ENCODE measurements around the gene SHB.

The SHB gene

DNA sequence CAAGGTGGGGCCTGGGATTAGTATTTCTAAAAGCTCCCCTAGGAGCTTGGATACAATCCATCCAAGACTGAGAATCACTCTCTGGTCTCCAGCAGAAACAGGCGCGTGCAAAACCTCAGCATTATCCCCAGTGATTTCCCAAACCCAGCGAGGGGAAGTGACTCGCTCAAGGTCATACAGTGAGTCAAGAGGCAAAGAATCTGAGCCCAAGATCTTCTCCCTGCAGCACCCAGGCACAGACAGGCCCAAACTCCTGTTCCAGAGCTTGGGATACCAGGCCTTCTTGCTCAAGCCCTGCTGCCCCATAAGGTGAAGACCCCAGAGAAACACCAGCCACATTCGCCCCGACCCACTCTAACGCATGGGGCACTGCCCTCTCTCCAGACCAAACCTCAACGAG is 33.2 kb downstream of the SHB start:
- Histone ChIP-seq H3K4me3 (ENCODE audit: low read depth, low read length) (no peak overlapping the region), H3K79me2 (peaks cover 13% of the 10 kb centered on the region), H3K36me3 (ENCODE audit: control insufficient read depth, insufficient read depth, low read length) (no peaks in the 10 kb centered on the region), H3K27ac (no peak overlapping the region), H3K9ac (no peak overlapping the region), H2AFZ (no peak overlapping the region), H3K4me1 (peaks cover 16% of the 10 kb centered on the region), H3K27me3 (ENCODE audit: control insufficient read depth, insufficient read depth, low read length) (no peaks in the 10 kb centered on the region), H3K4me2 (ENCODE audit: low read length) (no peak overlapping the region), H3K9me3 (ENCODE audit: control insufficient read depth, low read length) (no peaks in the 10 kb centered on the region)
- TF ChIP-seq CTCF (IDR thresholded peaks at IDR 0.05) = no peak

DNA sequence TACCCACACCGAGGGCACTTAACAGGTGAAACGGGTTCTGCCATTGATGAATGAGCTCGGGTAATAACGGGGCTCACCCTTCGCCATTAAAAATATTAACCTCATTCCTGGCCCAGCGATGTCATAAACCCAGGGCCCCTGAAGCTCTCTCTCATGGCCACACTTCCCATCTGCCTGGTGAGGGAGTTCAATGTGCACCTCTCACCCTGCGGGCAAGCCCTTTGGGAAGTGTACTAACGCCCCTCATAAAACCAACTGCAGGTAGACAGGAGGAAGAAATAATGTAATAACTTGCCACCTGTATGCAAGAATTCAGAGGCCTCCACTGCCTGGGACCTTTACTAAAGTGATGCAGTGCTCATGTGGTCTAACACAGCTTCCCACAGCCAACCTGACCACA is 35.1 kb downstream of the SHB start:
- Histone ChIP-seq H3K4me3 (ENCODE audit: low read depth, low read length) (no peak overlapping the region), H3K4me2 (ENCODE audit: low read length) (no peak overlapping the region), H3K9me3 (ENCODE audit: control insufficient read depth, low read length) (no peaks in the 10 kb centered on the region), H3K9ac (no peak overlapping the region), H3K36me3 (ENCODE audit: control insufficient read depth, insufficient read depth, low read length) (no peaks in the 10 kb centered on the region), H3K4me1 (peaks cover 12% of the 10 kb centered on the region), H3K27me3 (ENCODE audit: control insufficient read depth, insufficient read depth, low read length) (no peaks in the 10 kb centered on the region), H2AFZ (no peak overlapping the region), H3K27ac (no peak overlapping the region), H3K79me2 (peaks cover 16% of the 10 kb centered on the region)
- TF ChIP-seq CTCF (IDR thresholded peaks at IDR 0.05) = no peak

DNA sequence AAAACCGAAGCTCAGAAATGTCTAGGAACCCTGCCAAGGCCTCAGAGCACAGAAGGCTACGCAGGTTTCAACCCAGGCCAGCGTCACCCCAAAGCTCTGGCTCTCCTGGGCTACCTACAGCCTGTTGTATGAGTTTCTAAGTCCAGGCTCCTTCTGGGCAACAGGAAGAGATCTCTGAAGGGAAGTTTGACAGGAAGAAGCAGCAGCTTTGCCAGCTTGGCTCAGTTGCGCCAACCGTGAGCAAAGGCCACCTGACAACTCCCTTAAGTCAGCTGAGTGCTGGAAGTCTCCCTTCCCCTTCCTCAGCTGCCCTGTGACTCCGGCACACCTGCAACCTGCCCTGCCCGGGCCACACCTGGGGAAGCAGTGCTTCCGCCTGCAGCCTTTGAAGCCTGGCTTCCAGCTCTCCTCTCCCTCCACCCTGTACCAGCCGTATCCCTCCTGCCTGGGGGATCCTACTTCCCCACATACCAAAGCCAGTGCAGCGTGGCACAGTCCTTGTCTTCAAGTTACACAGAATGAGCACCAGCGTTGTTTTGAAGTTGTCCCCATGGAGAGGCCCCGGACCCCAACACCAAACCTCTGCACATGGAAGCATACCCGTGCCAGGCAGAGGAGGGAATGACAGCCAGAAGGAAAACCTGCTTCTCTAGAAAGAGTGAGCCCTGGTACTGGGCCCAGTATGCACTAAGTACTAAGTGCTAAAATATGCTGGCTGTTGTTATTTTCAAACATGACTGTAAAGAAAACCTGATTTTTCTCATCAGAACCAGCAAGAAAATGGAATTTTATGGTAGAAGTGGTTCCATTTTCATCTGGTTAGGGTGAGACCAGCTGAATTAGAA is 36.5 kb downstream of the SHB start:
- no peak overlapping the region for H3K4me2 ChIP-seq (ENCODE audit: low read length)
- H3K4me3 ChIP-seq (ENCODE audit: low read depth, low read length) = no peak overlapping the region
- H3K27ac ChIP-seq = peak overlapping the region; percentile 24
- no peaks in the 10 kb centered on the region for H3K27me3 ChIP-seq (ENCODE audit: control insufficient read depth, insufficient read depth, low read length)
- H3K9ac ChIP-seq = no peak overlapping the region
- no peak overlapping the region for H2AFZ ChIP-seq
- peaks cover 14% of the 10 kb centered on the region for H3K79me2 ChIP-seq
- H3K36me3 ChIP-seq (ENCODE audit: control insufficient read depth, insufficient read depth, low read length) = no peaks in the 10 kb centered on the region
- TF ChIP-seq CTCF (IDR thresholded peaks at IDR 0.05) = no peak
- H3K4me1 ChIP-seq = peaks cover 8% of the 10 kb centered on the region
- H3K9me3 ChIP-seq (ENCODE audit: control insufficient read depth, low read length) = no peaks in the 10 kb centered on the region

DNA sequence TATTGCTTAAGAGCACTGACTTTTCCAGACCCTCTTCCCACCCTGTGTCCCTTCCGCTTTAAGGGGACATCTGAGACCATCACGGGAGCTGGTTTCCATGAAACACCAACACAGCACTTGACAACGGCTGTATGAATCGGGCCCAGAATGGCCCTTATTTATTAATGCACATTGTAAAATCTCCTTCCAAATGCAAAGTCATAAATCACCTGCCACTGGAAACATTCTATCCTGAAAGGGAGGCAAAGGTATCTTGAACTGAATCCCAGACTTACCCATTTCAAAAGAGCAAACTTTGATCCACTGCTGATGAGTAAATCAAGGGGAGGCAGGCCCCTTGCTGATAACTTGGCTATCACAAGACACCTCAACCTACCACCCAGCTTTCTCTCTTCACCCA is 37.4 kb downstream of the SHB start:
- Histone ChIP-seq H3K27me3 (ENCODE audit: control insufficient read depth, insufficient read depth, low read length) (no peaks in the 10 kb centered on the region), H3K36me3 (ENCODE audit: control insufficient read depth, insufficient read depth, low read length) (no peaks in the 10 kb centered on the region), H3K4me1 (peaks cover 8% of the 10 kb centered on the region), H3K4me2 (ENCODE audit: low read length) (no peak overlapping the region), H3K27ac (no peak overlapping the region), H3K9ac (no peak overlapping the region), H3K79me2 (peaks cover 15% of the 10 kb centered on the region), H3K4me3 (ENCODE audit: low read depth, low read length) (no peak overlapping the region), H3K9me3 (ENCODE audit: control insufficient read depth, low read length) (no peaks in the 10 kb centered on the region), H2AFZ (no peak overlapping the region)
- TF ChIP-seq CTCF (IDR thresholded peaks at IDR 0.05) = no peak

DNA sequence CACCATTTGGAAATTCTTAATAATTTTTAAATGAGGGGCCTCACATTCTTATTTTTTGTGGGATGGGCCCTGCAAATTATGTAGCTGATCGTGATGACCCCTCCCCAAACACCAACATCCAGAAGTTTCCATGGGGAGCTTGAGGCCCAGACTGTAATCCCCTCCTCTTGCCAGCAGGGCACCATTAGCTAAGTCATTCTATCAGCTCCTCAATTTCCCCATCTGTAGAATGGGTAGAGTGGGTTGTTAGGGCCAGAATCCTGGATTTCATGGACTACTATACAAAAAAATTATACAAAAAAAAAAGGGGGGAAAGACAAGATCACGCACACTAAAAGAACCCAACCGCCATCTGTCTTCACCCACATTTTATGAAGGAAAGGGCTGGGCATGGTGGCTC is 38.4 kb downstream of the SHB start:
- Histone ChIP-seq H3K9ac (no peak overlapping the region), H3K9me3 (ENCODE audit: control insufficient read depth, low read length) (no peaks in the 10 kb centered on the region), H3K27ac (no peak overlapping the region), H3K4me3 (ENCODE audit: low read depth, low read length) (no peak overlapping the region), H2AFZ (no peak overlapping the region), H3K27me3 (ENCODE audit: control insufficient read depth, insufficient read depth, low read length) (no peaks in the 10 kb centered on the region), H3K36me3 (ENCODE audit: control insufficient read depth, insufficient read depth, low read length) (no peaks in the 10 kb centered on the region), H3K4me1 (peaks cover 8% of the 10 kb centered on the region), H3K4me2 (ENCODE audit: low read length) (no peak overlapping the region), H3K79me2 (peaks cover 16% of the 10 kb centered on the region)
- TF ChIP-seq CTCF (IDR thresholded peaks at IDR 0.05) = no peak

All from parathyroid adenoma (tissue), 2 donors.